Activated CD4-positive, alpha-beta memory T cell treated with anti-CD3 and anti-CD28 coated beads for 36 hours (primary cell): Measurements from ENCODE around the gene AMPD3. TPM values are rescaled to one million over a fixed set of nuclear protein-coding genes. Genes with fewer than 3 reads are reported as not detected.
A peak's percentile ranks its signal among the peaks of the same experiment; 100 is the strongest.

ENCODE experiments used
- CTCF ChIA-PET: fragments of 350-600 bp; sonication (Branson Sonifier 250); formaldehyde crosslinking; loops from one replicate; lab custom pipeline; 2021; ENCODE audit warnings: antibody characterized with exemption, inconsistent platforms; lab: Charles Lee
- POLR2A ChIA-PET: fragments of 350-600 bp; sonication (Branson Sonifier 250); formaldehyde crosslinking; loops from one replicate; lab custom pipeline; 2021; ENCODE audit warnings: antibody characterized with exemption; lab: Charles Lee
- DNase-seq: peaks from one replicate; pipeline ENCODE4 v3.0.0-alpha.2; 2020
- H3K27ac Mint-ChIP-seq: one replicate; pipeline ENCODE4 v1.8.0; 2021; ENCODE audit warnings: mixed read lengths
- H3K27me3 Mint-ChIP-seq: one replicate; pipeline ENCODE4 v1.8.0; 2021; ENCODE audit warnings: mixed read lengths
- H3K36me3 Mint-ChIP-seq: one replicate; pipeline ENCODE4 v1.8.0; 2021; ENCODE audit warnings: mixed read lengths
- H3K4me1 Mint-ChIP-seq: one replicate; pipeline ENCODE4 v1.8.0; 2021; ENCODE audit warnings: low read depth, mixed read lengths
- H3K4me3 Mint-ChIP-seq: one replicate; pipeline ENCODE4 v1.8.0; 2021; ENCODE audit warnings: mild to moderate bottlenecking, mixed read lengths
- H3K9me3 Mint-ChIP-seq: one replicate; pipeline ENCODE4 v1.8.0; 2021; ENCODE audit warnings: mixed read lengths
- intact Hi-C: fragments of 100-400 bp; cut with micrococcal nuclease; formaldehyde crosslinking; loops from one replicate; pipeline ENCODE4 v1.15.1; 2023
- total RNA-seq, 2 experiments: library from RNA; stranded (reverse); gene quantifications; one replicate each; pipeline ENCODE4 v1.2.3, GENCODE V29; 2021

Gene AMPD3
- total RNA-seq, 2 experiments from 2014 or later, result 25.5 to 25.7 TPM

GRCh38 chr11:10483174-10483573 lies 28.1 kb downstream of the AMPD3 start:
- no peak for DNase-seq
- intact Hi-C loops, result no loop called here
- peaks cover 23% of the 10 kb centered on the region for H3K36me3 Mint-ChIP-seq
- CTCF ChIA-PET, result no interaction called here
- H3K9me3 Mint-ChIP-seq, result no peaks in the 10 kb centered on the region
- no peak overlapping the region for H3K4me3 Mint-ChIP-seq
- POLR2A ChIA-PET, result no interaction called here
- no peak overlapping the region for H3K27ac Mint-ChIP-seq
- H3K27me3 Mint-ChIP-seq, result no peaks in the 10 kb centered on the region
- H3K4me1 Mint-ChIP-seq, result peaks cover 7% of the 10 kb centered on the region

- DNase-seq, result no peak
- ChIA-PET POLR2A (no interaction called here), CTCF (no interaction called here)
- H3K27me3 Mint-ChIP-seq, result no peaks in the 10 kb centered on the region
- intact Hi-C loops, result no loop called here
- no peak overlapping the region for H3K4me3 Mint-ChIP-seq
- H3K27ac Mint-ChIP-seq, result no peak overlapping the region
- peaks cover 8% of the 10 kb centered on the region for H3K4me1 Mint-ChIP-seq
- no peaks in the 10 kb centered on the region for H3K9me3 Mint-ChIP-seq
- peaks cover 24% of the 10 kb centered on the region for H3K36me3 Mint-ChIP-seq
These were observed 28.5 kb downstream of the AMPD3 start for GRCh38 chr11:10483584-10483983.

GRCh38 chr11:10484461-10485180 lies 29.6 kb downstream of the AMPD3 start:
- Mint-ChIP-seq H3K36me3 (peaks cover 23% of the 10 kb centered on the region), H3K9me3 (no peaks in the 10 kb centered on the region), H3K27me3 (no peaks in the 10 kb centered on the region), H3K4me1 (peaks cover 17% of the 10 kb centered on the region), H3K27ac (no peak overlapping the region), H3K4me3 (no peak overlapping the region)
- CTCF ChIA-PET, result no interaction called here
- POLR2A ChIA-PET, result no interaction called here
- DNase-seq, result no peak
- intact Hi-C loops, result no loop called here

- intact Hi-C loops, result no loop called here
- POLR2A ChIA-PET, result no interaction called here
- peaks cover 25% of the 10 kb centered on the region for H3K36me3 Mint-ChIP-seq
- CTCF ChIA-PET, result no interaction called here
- no peaks in the 10 kb centered on the region for H3K9me3 Mint-ChIP-seq
- no peak for DNase-seq
- no peak overlapping the region for H3K27ac Mint-ChIP-seq
- H3K4me3 Mint-ChIP-seq, result no peak overlapping the region
- peaks cover 24% of the 10 kb centered on the region for H3K4me1 Mint-ChIP-seq
- H3K27me3 Mint-ChIP-seq, result no peaks in the 10 kb centered on the region
These were observed 30.6 kb downstream of the AMPD3 start for GRCh38 chr11:10485646-10486045.

GRCh38 chr11:10486161-10486840 lies 31.2 kb downstream of the AMPD3 start:
- no peaks in the 10 kb centered on the region for H3K9me3 Mint-ChIP-seq
- H3K4me1 Mint-ChIP-seq, result peaks cover 24% of the 10 kb centered on the region
- H3K27me3 Mint-ChIP-seq, result no peaks in the 10 kb centered on the region
- intact Hi-C loops, result no loop called here
- ChIA-PET POLR2A (no interaction called here), CTCF (no interaction called here)
- no peak overlapping the region for H3K27ac Mint-ChIP-seq
- no peak overlapping the region for H3K4me3 Mint-ChIP-seq
- no peak for DNase-seq
- peaks cover 24% of the 10 kb centered on the region for H3K36me3 Mint-ChIP-seq

DNA sequence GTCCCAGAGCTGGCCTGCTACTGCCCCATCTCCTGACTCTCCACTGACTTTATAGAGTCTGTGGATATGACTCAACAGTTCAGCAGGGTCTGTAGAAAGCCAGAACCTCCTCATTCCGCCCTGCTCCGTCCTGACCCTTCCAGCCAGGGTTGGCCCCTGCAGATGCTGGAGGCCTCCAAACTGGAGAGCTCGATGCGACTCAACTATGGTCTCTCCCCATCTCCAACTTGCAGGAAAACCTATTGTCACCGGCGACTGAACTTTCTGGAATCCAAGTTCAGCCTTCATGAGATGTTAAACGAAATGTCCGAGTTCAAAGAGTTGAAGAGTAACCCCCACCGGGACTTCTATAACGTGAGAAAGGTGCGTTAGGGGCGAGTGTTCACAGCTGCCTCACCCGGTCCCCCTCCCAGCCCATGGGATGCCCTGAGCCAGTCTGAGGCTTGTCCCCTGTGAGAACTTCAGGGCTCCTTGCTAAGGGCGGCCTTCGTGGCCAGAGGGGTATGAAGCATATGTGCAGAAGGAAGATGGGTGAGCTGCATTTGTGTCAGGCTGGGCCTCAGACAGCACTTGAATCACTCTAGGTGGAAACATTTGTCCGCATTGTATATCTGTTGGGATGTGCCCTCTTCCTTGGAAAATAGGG lies 32.1 kb downstream of the AMPD3 start:
- Mint-ChIP-seq H3K9me3 (no peaks in the 10 kb centered on the region), H3K36me3 (peaks cover 28% of the 10 kb centered on the region), H3K27me3 (no peaks in the 10 kb centered on the region), H3K27ac (no peak overlapping the region), H3K4me1 (peaks cover 24% of the 10 kb centered on the region), H3K4me3 (no peak overlapping the region)
- ChIA-PET CTCF (interaction anchor here (2.4 kb wide), 1 partner anchor 11 kb away, joined by 5 read pairs; no protein-coding TSS in a partner anchor), POLR2A (no interaction called here)
- no peak for DNase-seq
- intact Hi-C loops, result no loop called here

DNA sequence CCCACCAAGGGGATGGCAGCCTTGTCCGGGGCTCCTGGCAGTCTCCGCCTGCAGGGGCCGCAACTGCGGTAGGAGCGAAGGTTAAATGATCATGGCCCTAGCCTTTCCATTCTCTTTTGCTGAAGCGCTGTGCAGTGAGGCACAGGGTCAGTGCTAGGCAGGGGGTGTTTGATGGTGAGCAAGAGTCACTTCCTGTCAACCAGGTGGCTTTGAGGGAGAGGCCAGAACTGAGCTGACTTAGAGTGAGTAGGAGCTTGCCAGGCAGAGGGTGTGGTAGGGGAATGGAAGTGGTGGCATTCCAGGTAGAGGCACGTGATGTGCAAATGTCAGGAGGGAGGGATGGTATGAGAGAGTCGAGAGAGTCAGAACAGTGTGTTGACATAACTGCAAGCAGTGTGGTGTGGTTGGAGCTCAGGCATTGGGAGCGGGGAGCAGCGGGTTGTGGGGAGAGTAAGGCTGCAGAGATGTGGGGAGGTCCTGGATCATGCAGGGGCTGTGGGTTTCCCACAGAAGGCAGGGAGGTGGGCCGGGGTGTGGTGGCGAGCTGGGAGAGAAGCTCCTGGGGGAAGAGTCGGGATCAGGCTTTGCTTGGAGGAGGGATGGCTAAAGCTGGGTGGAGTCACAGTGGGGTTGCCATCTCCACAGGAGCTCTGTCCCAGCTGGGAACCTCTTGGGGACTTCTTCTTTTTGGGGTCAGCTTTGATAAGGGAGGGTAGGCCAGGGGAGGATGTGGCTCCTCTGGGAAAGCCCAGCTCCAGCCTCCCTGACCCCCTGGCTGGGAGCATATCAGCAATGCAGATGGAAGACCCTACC lies 33.3 kb downstream of the AMPD3 start:
- no peaks in the 10 kb centered on the region for H3K9me3 Mint-ChIP-seq
- DNase-seq, result peak; percentile 39
- peaks cover 32% of the 10 kb centered on the region for H3K36me3 Mint-ChIP-seq
- intact Hi-C loops, result no loop called here
- ChIA-PET POLR2A (interaction anchor here (1.1 kb wide), 1 partner anchor 33 kb away, joined by 3 read pairs; no protein-coding TSS in a partner anchor), CTCF (interaction anchor here (1.1 to 2.4 kb wide), 3 partner anchors 12 to 53 kb away, joined by 4 to 5 read pairs (median 5); partner anchors contain the start of gene RNF141)
- peak overlapping the region; percentile 81 for H3K27ac Mint-ChIP-seq
- H3K4me1 Mint-ChIP-seq, result peaks cover 24% of the 10 kb centered on the region
- no peaks in the 10 kb centered on the region for H3K27me3 Mint-ChIP-seq
- H3K4me3 Mint-ChIP-seq, result peak overlapping the region; percentile 4

DNA sequence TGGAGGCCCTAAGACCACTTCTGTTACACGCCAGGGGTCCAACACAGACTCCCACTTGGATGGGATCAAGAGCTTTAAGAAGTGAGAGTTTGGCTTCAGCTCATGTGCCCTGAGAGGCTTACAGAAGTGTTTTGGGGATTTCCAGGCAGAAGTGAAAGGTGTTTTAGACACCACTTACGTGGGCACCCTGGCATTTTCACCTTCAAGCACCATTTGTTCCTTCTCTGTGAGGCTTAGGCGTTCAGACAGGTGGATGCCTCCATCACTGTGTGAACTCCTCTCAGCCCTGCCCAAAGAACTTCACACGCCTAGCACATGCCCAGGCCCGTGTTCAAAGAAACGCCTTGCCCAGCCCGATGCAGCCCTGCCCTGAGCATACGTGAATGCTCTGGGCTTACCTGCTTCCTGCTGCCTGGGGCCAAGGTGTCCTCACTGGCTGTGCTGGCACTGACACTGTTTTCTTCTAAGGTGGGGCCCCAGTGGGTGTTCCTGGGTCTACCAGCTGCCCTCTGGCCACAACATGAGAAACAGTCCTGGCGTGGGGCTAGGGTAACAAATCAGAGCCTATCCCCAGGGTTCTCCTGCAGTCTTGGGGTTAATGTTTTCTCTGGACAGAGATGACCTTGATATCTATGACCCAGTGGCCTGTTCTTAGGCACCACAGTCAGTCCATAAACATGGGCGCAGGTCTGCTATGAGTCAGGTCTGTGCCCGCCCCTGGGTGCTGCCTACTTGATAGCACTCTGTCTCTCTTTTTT lies 34.0 kb downstream of the AMPD3 start:
- Mint-ChIP-seq H3K4me1 (peaks cover 24% of the 10 kb centered on the region), H3K36me3 (peaks cover 39% of the 10 kb centered on the region), H3K4me3 (no peak overlapping the region), H3K27ac (peak overlapping the region; percentile 81), H3K27me3 (no peaks in the 10 kb centered on the region), H3K9me3 (no peaks in the 10 kb centered on the region)
- no peak for DNase-seq
- intact Hi-C loops, result no loop called here
- POLR2A ChIA-PET, result interaction anchor here (1.1 kb wide), 1 partner anchor 32 kb away, joined by 3 read pairs; no protein-coding TSS in a partner anchor
- CTCF ChIA-PET, result interaction anchor here (1.1 to 2.4 kb wide), 3 partner anchors 13 to 52 kb away, joined by 4 to 5 read pairs (median 5); partner anchors contain the start of gene RNF141

GRCh38 chr11:10490032-10490397 lies 35.0 kb downstream of the AMPD3 start:
- intact Hi-C loops, result loop anchor here (1.0 kb wide), 1 partner anchor 35 kb away; the partner anchor contains the start of gene AMPD3
- H3K36me3 Mint-ChIP-seq, result peaks cover 37% of the 10 kb centered on the region
- DNase-seq, result peak; percentile 24
- H3K27me3 Mint-ChIP-seq, result no peaks in the 10 kb centered on the region
- ChIA-PET POLR2A (no interaction called here), CTCF (interaction anchor here (1.5 kb wide), 1 partner anchor 76 kb away, joined by 3 read pairs; no protein-coding TSS in a partner anchor)
- H3K27ac Mint-ChIP-seq, result peak overlapping the region; percentile 67
- H3K4me3 Mint-ChIP-seq, result no peak overlapping the region
- no peaks in the 10 kb centered on the region for H3K9me3 Mint-ChIP-seq
- H3K4me1 Mint-ChIP-seq, result peaks cover 24% of the 10 kb centered on the region

GRCh38 chr11:10490398-10491241 lies 35.6 kb downstream of the AMPD3 start:
- Mint-ChIP-seq H3K27ac (peak overlapping the region; percentile 50), H3K36me3 (peaks cover 37% of the 10 kb centered on the region), H3K27me3 (no peaks in the 10 kb centered on the region), H3K9me3 (no peaks in the 10 kb centered on the region), H3K4me1 (peaks cover 24% of the 10 kb centered on the region), H3K4me3 (no peak overlapping the region)
- intact Hi-C loops, result loop anchor here (1.0 kb wide), 1 partner anchor 35 kb away; the partner anchor contains the start of gene AMPD3
- POLR2A ChIA-PET, result no interaction called here
- DNase-seq, result no peak
- CTCF ChIA-PET, result interaction anchor here (1.5 kb wide), 1 partner anchor 76 kb away, joined by 3 read pairs; no protein-coding TSS in a partner anchor
